ENCODE measurements around the gene TRDN. TPM values are rescaled to one million over a fixed set of nuclear protein-coding genes. Genes with fewer than 3 reads are reported as not detected.

Gene TRDN
- total RNA-seq, 3 donors from 2014 or later (not counting 1 experiment from before 2014, with no cell fraction given): not detected

DNA sequence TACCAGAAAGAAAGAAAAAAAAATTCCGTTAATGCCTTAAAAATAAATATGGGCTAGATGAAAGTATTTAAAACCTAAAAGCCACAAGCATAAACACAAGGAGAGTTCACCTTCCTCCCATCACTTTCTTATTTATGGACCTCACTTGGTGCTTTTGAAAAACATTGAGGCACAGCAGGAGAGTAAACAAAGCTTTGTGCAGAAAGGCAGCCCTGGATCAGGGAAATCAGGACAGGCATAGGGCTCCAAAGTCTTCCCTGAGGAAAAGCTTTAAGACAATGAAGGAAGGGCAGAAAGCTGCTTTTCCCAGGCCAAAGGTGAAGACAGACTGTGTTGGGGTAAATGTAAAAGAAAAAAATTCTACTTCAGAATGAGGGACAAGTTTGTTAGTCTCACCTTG, 432.8 kb downstream of the TRDN start:
- Histone ChIP-seq H3K9me3 (ENCODE audit: control insufficient read depth, insufficient read depth, low read length) (no peaks in the 10 kb centered on the region), H3K27me3 (ENCODE audit: control insufficient read depth, insufficient read depth, low read length) (no peaks in the 10 kb centered on the region), H3K4me3 (ENCODE audit: low read length) (no peak overlapping the region), H3K36me3 (ENCODE audit: control insufficient read depth, insufficient read depth, low read length) (no peaks in the 10 kb centered on the region), H3K4me1 (ENCODE audit: control insufficient read depth, insufficient read depth, low read length) (no peaks in the 10 kb centered on the region), H3K27ac (ENCODE audit: low read length) (no peak overlapping the region)
- H3K27me3 Mint-ChIP-seq (ENCODE audit: low read depth in 2 of 2): no peaks in the 10 kb centered on the region
- no CpG with 5 or more reads among the region's 1 CpG for WGBS (ENCODE audit: insufficient coverage)
- no peak overlapping the region for H3K4me3 Mint-ChIP-seq
- TF ChIP-seq, protein P1, sequence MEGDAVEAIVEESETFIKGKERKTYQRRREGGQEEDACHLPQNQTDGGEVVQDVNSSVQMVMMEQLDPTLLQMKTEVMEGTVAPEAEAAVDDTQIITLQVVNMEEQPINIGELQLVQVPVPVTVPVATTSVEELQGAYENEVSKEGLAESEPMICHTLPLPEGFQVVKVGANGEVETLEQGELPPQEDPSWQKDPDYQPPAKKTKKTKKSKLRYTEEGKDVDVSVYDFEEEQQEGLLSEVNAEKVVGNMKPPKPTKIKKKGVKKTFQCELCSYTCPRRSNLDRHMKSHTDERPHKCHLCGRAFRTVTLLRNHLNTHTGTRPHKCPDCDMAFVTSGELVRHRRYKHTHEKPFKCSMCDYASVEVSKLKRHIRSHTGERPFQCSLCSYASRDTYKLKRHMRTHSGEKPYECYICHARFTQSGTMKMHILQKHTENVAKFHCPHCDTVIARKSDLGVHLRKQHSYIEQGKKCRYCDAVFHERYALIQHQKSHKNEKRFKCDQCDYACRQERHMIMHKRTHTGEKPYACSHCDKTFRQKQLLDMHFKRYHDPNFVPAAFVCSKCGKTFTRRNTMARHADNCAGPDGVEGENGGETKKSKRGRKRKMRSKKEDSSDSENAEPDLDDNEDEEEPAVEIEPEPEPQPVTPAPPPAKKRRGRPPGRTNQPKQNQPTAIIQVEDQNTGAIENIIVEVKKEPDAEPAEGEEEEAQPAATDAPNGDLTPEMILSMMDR (IDR thresholded peaks at IDR 0.05): no peak
- ATAC-seq: no peak
- intact Hi-C loops (cut with micrococcal nuclease): no loop called here
- peaks cover 6% of the 10 kb centered on the region for H3K36me3 Mint-ChIP-seq
- no peaks in the 10 kb centered on the region for H3K4me1 Mint-ChIP-seq
- no peak overlapping the region for H3K27ac Mint-ChIP-seq
- H3K9me3 Mint-ChIP-seq: peaks cover 5 to 9% of the 10 kb centered on the region in 2 donors
- DNase-seq: no peak

DNA sequence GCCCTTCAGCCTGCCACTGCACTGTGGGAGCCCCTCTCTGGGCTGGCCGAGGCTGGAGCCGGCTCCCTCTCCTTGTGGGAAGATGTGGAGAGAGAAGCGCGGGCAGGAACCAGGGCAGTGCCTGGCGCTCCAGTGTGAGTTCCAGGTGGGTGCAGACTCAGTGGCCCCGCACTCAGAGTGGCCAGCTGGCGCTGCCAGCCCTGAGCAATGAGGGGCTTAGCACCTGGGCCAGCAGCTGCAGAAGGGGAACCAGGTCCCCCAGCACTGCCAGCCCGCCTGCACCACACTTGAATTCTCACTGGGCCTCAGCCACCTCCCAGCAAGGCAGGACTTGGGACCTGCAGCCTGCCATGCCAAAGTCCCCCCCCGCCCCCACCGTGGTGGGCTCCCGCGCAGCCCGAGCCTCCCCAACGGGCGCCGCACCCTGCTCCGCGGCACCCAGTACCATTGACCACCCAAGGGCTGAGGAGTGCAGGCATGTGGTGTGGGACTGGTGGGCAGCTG, 434.8 kb downstream of the TRDN start:
- Histone ChIP-seq H3K9me3 (ENCODE audit: control insufficient read depth, insufficient read depth, low read length) (no peaks in the 10 kb centered on the region), H3K27ac (ENCODE audit: low read length) (no peak overlapping the region), H3K4me3 (ENCODE audit: low read length) (no peak overlapping the region), H3K36me3 (ENCODE audit: control insufficient read depth, insufficient read depth, low read length) (no peaks in the 10 kb centered on the region), H3K4me1 (ENCODE audit: control insufficient read depth, insufficient read depth, low read length) (no peaks in the 10 kb centered on the region), H3K27me3 (ENCODE audit: control insufficient read depth, insufficient read depth, low read length) (no peaks in the 10 kb centered on the region)
- H3K4me1 Mint-ChIP-seq: no peaks in the 10 kb centered on the region
- WGBS (ENCODE audit: insufficient coverage): 87% methylated on average over 18 of the region's 18 CpGs
- intact Hi-C loops (cut with micrococcal nuclease): no loop called here
- H3K9me3 Mint-ChIP-seq: peaks cover 7 to 13% of the 10 kb centered on the region in 2 donors
- H3K27me3 Mint-ChIP-seq (ENCODE audit: low read depth in 2 of 2): no peaks in the 10 kb centered on the region
- H3K27ac Mint-ChIP-seq: no peak overlapping the region
- TF ChIP-seq, protein P1 (IDR thresholded peaks at IDR 0.05): no peak
- ATAC-seq (no peak), DNase-seq (no peak)
- peaks cover 6% of the 10 kb centered on the region for H3K36me3 Mint-ChIP-seq
- H3K4me3 Mint-ChIP-seq: no peak overlapping the region

DNA sequence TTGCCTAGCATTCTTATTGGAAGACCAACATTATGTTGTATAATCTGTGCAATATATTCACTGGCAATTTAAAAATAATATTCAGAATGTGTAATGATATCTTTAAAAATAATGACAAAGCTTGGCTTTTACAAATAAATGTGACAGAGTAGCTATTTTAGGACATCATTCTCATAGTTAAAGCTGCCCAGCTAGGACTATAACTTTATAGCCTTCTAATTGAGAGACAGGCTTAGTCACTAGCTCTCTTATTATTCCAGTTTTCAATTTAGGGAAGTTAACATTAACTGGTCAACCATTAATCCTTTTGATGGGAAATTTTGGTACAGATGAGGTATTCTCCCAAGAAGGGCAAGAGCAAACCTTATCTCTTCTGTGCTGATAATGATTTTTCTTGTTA, 443.5 kb downstream of the TRDN start:
- ATAC-seq (no peak), DNase-seq (no peak)
- intact Hi-C loops (cut with micrococcal nuclease): no loop called here
- TF ChIP-seq, protein P1 (IDR thresholded peaks at IDR 0.05): no peak
- no peaks in the 10 kb centered on the region for H3K36me3 Mint-ChIP-seq
- no peak overlapping the region for H3K27ac ChIP-seq (ENCODE audit: low read length)
- no peak overlapping the region for H3K4me3 ChIP-seq (ENCODE audit: low read length)
- H3K9me3 ChIP-seq (ENCODE audit: control insufficient read depth, insufficient read depth, low read length): no peaks in the 10 kb centered on the region
- H3K4me3 Mint-ChIP-seq: no peak overlapping the region
- H3K36me3 ChIP-seq (ENCODE audit: control insufficient read depth, insufficient read depth, low read length): no peaks in the 10 kb centered on the region
- no peaks in the 10 kb centered on the region for H3K4me1 ChIP-seq (ENCODE audit: control insufficient read depth, insufficient read depth, low read length)
- H3K9me3 Mint-ChIP-seq: peaks cover 12 to 18% of the 10 kb centered on the region in 2 donors
- no peaks in the 10 kb centered on the region for H3K27me3 Mint-ChIP-seq (ENCODE audit: low read depth in 2 of 2)
- H3K27me3 ChIP-seq (ENCODE audit: control insufficient read depth, insufficient read depth, low read length): no peaks in the 10 kb centered on the region
- H3K27ac Mint-ChIP-seq: no peak overlapping the region
- no peaks in the 10 kb centered on the region for H3K4me1 Mint-ChIP-seq

DNA sequence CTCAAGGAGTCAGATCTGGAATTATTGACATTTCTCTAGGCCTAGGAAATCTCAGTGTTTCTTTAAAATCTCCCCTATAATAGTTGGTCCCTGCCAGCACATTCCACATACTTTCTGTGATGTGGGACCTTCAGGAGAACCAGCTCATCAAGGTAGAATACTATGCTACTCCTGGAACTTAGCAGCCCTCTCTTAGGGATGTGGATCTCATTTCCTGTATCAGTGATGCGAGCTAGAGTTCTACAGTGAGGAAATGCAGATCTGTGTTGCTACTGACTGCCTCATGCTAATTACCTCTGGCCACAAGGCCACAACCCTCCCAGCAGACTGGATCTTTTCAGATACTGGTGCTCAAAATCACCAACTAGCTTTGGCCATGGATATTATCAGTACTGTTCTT, 446.9 kb downstream of the TRDN start:
- H3K9me3 ChIP-seq (ENCODE audit: control insufficient read depth, insufficient read depth, low read length): no peaks in the 10 kb centered on the region
- no peak overlapping the region for H3K27ac ChIP-seq (ENCODE audit: low read length)
- no peak for DNase-seq
- H3K4me1 ChIP-seq (ENCODE audit: control insufficient read depth, insufficient read depth, low read length): no peaks in the 10 kb centered on the region
- no peaks in the 10 kb centered on the region for H3K27me3 ChIP-seq (ENCODE audit: control insufficient read depth, insufficient read depth, low read length)
- no peak overlapping the region for H3K27ac Mint-ChIP-seq
- no peaks in the 10 kb centered on the region for H3K36me3 Mint-ChIP-seq
- H3K4me3 Mint-ChIP-seq: no peak overlapping the region
- intact Hi-C loops (cut with micrococcal nuclease): no loop called here
- peaks cover 14 to 22% of the 10 kb centered on the region in 2 donors for H3K9me3 Mint-ChIP-seq
- H3K27me3 Mint-ChIP-seq (ENCODE audit: low read depth in 2 of 2): no peaks in the 10 kb centered on the region
- TF ChIP-seq, protein P1 (IDR thresholded peaks at IDR 0.05): no peak
- no peak for ATAC-seq
- no peak overlapping the region for H3K4me3 ChIP-seq (ENCODE audit: low read length)
- WGBS (ENCODE audit: insufficient coverage): 80% methylated on average over 1 of the region's 1 CpG
- H3K36me3 ChIP-seq (ENCODE audit: control insufficient read depth, insufficient read depth, low read length): no peaks in the 10 kb centered on the region
- H3K4me1 Mint-ChIP-seq: no peaks in the 10 kb centered on the region

Measured in natural killer cell (primary cell).